GM18507 (cell line): Measurements from ENCODE around the gene CLDN34.
A peak's percentile ranks its signal among the peaks of the same experiment; 100 is the strongest.

Experiments used
- DNase-seq: peaks from one replicate; pipeline ENCODE4 v3.0.0; 2011; ENCODE audit warnings: low read depth; ENCODE audit not compliant: insufficient read length; ENCODE audit errors: extremely low spot score
- FAIRE-seq: peaks from 2 replicates; lab custom pipeline; 2011; peaks lifted over from hg19 to GRCh38; lab: Jason Lieb, UNC

Gene CLDN34

GRCh38 chrX:10011991-10012390, 44.8 kb downstream of the CLDN34 start:
- DNase-seq, result no peak
- FAIRE-seq, result no peak

GRCh38 chrX:10014462-10015354, 47.5 kb downstream of the CLDN34 start:
- FAIRE-seq (no peak), DNase-seq (peak; percentile 48)

GRCh38 chrX:10015355-10015722, 48.2 kb downstream of the CLDN34 start:
- FAIRE-seq (no peak), DNase-seq (no peak)

GRCh38 chrX:10015723-10016518, 48.8 kb downstream of the CLDN34 start:
- FAIRE-seq, result no peak

GRCh38 chrX:10016519-10017132, 49.5 kb downstream of the CLDN34 start:
- no peak for FAIRE-seq
- DNase-seq, result no peak

More at GRCh38 chrX:10015723-10016518, 48.8 kb downstream of the CLDN34 start:
- no peak for DNase-seq

GRCh38 chrX:10017872-10018271, 50.7 kb downstream of the CLDN34 start:
- no peak for DNase-seq

More at GRCh38 chrX:10017872-10018271, 50.7 kb downstream of the CLDN34 start:
- no peak for FAIRE-seq
